GM23338 (cell line): ENCODE data around the gene VSTM1. TPM values are rescaled to one million over a fixed set of nuclear protein-coding genes. Genes with fewer than 3 reads are reported as not detected.

ENCODE experiments used
- ATAC-seq: fragments of 200-7000 bp; cut with Tn5 transposase; 3 replicates; pipeline ENCODE4 v1.9.1; 2020
- DNase-seq: peaks from one replicate; pipeline ENCODE4 v3.0.0-alpha.2; 2015; ENCODE audit warnings: low spot score
- H2AFZ ChIP-seq: fragments of 200-600 bp; sonication (generic); 2 replicates; pipeline ENCODE4 v1.8.0; 2016; ENCODE audit warnings: antibody characterized with exemption, mild to moderate bottlenecking, moderate library complexity
- H3F3A ChIP-seq: fragments of 200-600 bp; sonication (generic); replicated peaks from 2 replicates; pipeline ENCODE4 v1.8.0; 2017; ENCODE audit warnings: antibody characterized with exemption, mixed run types, low read depth
- H3K27ac ChIP-seq: fragments of 200-600 bp; sonication (generic); 2 replicates; pipeline ENCODE4 v1.6.1; 2016; ENCODE audit warnings: low read depth
- H3K27me3 ChIP-seq: fragments of 200-600 bp; sonication (generic); 2 replicates; pipeline ENCODE4 v1.8.0; 2016; ENCODE audit warnings: mild to moderate bottlenecking, mixed run types, moderate library complexity; ENCODE audit not compliant: insufficient read depth
- H3K36me3 ChIP-seq: fragments of 200-600 bp; sonication (generic); 2 replicates; pipeline ENCODE4 v1.8.0; 2016; ENCODE audit warnings: mild to moderate bottlenecking; ENCODE audit not compliant: insufficient read depth
- H3K4me1 ChIP-seq: fragments of 200-600 bp; sonication (generic); 2 replicates; pipeline ENCODE4 v1.8.0; 2016; ENCODE audit warnings: mild to moderate bottlenecking, moderate library complexity; ENCODE audit not compliant: insufficient read depth
- H3K4me2 ChIP-seq: fragments of 200-600 bp; sonication (generic); 2 replicates; pipeline ENCODE4 v1.7.1; 2017; ENCODE audit warnings: mixed run types
- H3K4me3 ChIP-seq: fragments of 200-600 bp; sonication (generic); 2 replicates; pipeline ENCODE4 v1.6.1; 2016; ENCODE audit warnings: mixed run types
- H3K79me2 ChIP-seq: fragments of 200-600 bp; sonication (generic); replicated peaks from 2 replicates; pipeline ENCODE4 v1.8.0; 2017; ENCODE audit warnings: mild to moderate bottlenecking; ENCODE audit not compliant: insufficient read depth
- H3K9me2 ChIP-seq: fragments of 200-600 bp; sonication (generic); 2 replicates; pipeline ENCODE4 v1.8.0; 2017; ENCODE audit not compliant: insufficient read depth
- H4K20me1 ChIP-seq: fragments of 200-600 bp; sonication (generic); replicated peaks from 2 replicates; pipeline ENCODE4 v1.8.0; 2017; ENCODE audit warnings: mild to moderate bottlenecking; ENCODE audit not compliant: insufficient read depth
- H3K27ac Mint-ChIP-seq: 2 replicates; pipeline ENCODE4 v1.8.0; 2020; ENCODE audit warnings: inconsistent platforms, mild to moderate bottlenecking, moderate library complexity, mixed read lengths
- H3K27me3 Mint-ChIP-seq: 3 replicates; pipeline ENCODE4 v1.8.0; 2022; ENCODE audit warnings: low read depth, mild to moderate bottlenecking, moderate library complexity, mixed read lengths, inconsistent platforms; ENCODE audit not compliant: insufficient read depth, poor library complexity
- H3K36me3 Mint-ChIP-seq: 3 replicates; pipeline ENCODE4 v1.8.0; 2021; ENCODE audit warnings: low read depth, mild to moderate bottlenecking, inconsistent platforms, moderate library complexity, mixed read lengths
- H3K4me1 Mint-ChIP-seq: 3 replicates; pipeline ENCODE4 v1.8.0; 2020; ENCODE audit warnings: mild to moderate bottlenecking, inconsistent platforms, mixed read lengths
- H3K4me3 Mint-ChIP-seq: 3 replicates; pipeline ENCODE4 v1.8.0; 2021; ENCODE audit warnings: moderate library complexity, mild to moderate bottlenecking, inconsistent platforms, mixed read lengths
- H3K9me3 Mint-ChIP-seq: 3 replicates; pipeline ENCODE4 v1.8.0; 2020; ENCODE audit warnings: moderate library complexity, mild to moderate bottlenecking, inconsistent platforms, mixed read lengths
- CREB1 ChIP-seq: fragments of 250-450 bp; sonication (Bioruptor Pico); IDR thresholded peaks from 2 replicates; pipeline ENCODE4 v1.5.0; 2020; ENCODE audit warnings: low read depth, mild to moderate bottlenecking, moderate library complexity
- CTCF ChIP-seq, 2 experiments: fragments of 200-600 bp in 1 of 2; sonication (generic) in 1 of 2; conservative IDR thresholded peaks; 2 replicates each; pipeline versions ENCODE4 v1.5.1 to v1.6.1; 2016 to 2017; ENCODE audit warnings: antibody characterized with exemption in 2 of 2, low read depth in 2 of 2, mild to moderate bottlenecking in 2 of 2, moderate library complexity in 1 of 2
- ETS1 ChIP-seq: IDR thresholded peaks from 2 replicates; pipeline ENCODE4 v1.6.1; 2016; ENCODE audit warnings: antibody characterized with exemption
- JUNB ChIP-seq: IDR thresholded peaks from one replicate; pipeline ENCODE4 v1.6.1; 2016; ENCODE audit warnings: antibody characterized with exemption; ENCODE audit not compliant: unreplicated experiment
- NANOG ChIP-seq: IDR thresholded peaks from 2 replicates; pipeline ENCODE4 v1.6.1; 2016; ENCODE audit warnings: antibody characterized with exemption, borderline replicate concordance
- POLR2AphosphoS5 ChIP-seq: IDR thresholded peaks from 2 replicates; pipeline ENCODE4 v1.6.1; 2016; ENCODE audit warnings: antibody characterized with exemption, low read depth
- REST ChIP-seq: IDR thresholded peaks from one replicate; pipeline ENCODE4 v1.6.1; 2018; ENCODE audit warnings: antibody characterized with exemption; ENCODE audit not compliant: unreplicated experiment
- STAT1 ChIP-seq: IDR thresholded peaks from one replicate; pipeline ENCODE4 v1.6.1; 2016; ENCODE audit warnings: antibody characterized with exemption; ENCODE audit not compliant: unreplicated experiment
- ZNF114 ChIP-seq: fragments of 250-450 bp; sonication (Bioruptor Pico); IDR thresholded peaks from 2 replicates; pipeline ENCODE4 v1.5.0; 2020; ENCODE audit warnings: mild to moderate bottlenecking, moderate library complexity
- ZNF331 ChIP-seq: fragments of 250-450 bp; sonication (Bioruptor Pico); IDR thresholded peaks from 2 replicates; pipeline ENCODE4 v1.5.0; 2020; ENCODE audit warnings: low read depth, mild to moderate bottlenecking, moderate library complexity
- polyA plus RNA-seq: library from polyadenylated mRNA; unstranded; fragments of >200 nt; fragmentation: Nextera tagmentation; extraction: Ambion mirVana; gene quantifications from 2 replicates; pipeline ENCODE4 v1.2.1, GENCODE V29; 2016
- total RNA-seq: library from RNA; depleted of rRNA; stranded (reverse); fragments of >200 nt; shearing (Covaris generic); gene quantifications from 2 replicates; pipeline ENCODE4 v1.2.3, GENCODE V29; 2014

Gene VSTM1
- total and polyA plus RNA-seq, 2 experiments from 2014 or later = not detected

- Mint-ChIP-seq H3K4me3 (no peak overlapping the region), H3K9me3 (no peaks in the 10 kb centered on the region; the same call in 1 of the 3 replicates), H3K27ac (no peak overlapping the region), H3K4me1 (peaks cover 7% of the 10 kb centered on the region), H3K27me3 (peaks cover 24% of the 10 kb centered on the region), H3K36me3 (peaks cover 52% of the 10 kb centered on the region)
- ATAC-seq = no peak
- TF ChIP-seq STAT1 = no peak
- TF ChIP-seq CREB1 (CRISPR knock-in tag) = no peak
- no peak for TF ChIP-seq POLR2AphosphoS5
- TF ChIP-seq NANOG = no peak
- H3K4me3 ChIP-seq = no peak overlapping the region
- peaks cover 22% of the 10 kb centered on the region for H3K79me2 ChIP-seq
- H3K4me2 ChIP-seq = no peak overlapping the region
- peaks cover 19% of the 10 kb centered on the region for H4K20me1 ChIP-seq
- peaks cover 5% of the 10 kb centered on the region; the same call in 1 of the 2 replicates for H3K4me1 ChIP-seq
- 0 out of 2 replicates have a peak, but pooled peaks cover 3% of the 10 kb centered on the region for H3F3A ChIP-seq
- H2AFZ ChIP-seq = no peak overlapping the region
- DNase-seq = no peak
- peaks cover 12% of the 10 kb centered on the region for H3K36me3 ChIP-seq
- H3K27ac ChIP-seq = no peak overlapping the region
- H3K27me3 ChIP-seq = no peaks in the 10 kb centered on the region
- H3K9me2 ChIP-seq = no peaks in the 10 kb centered on the region
Observed at GRCh38 chr19:54106716-54107115, 43.0 kb upstream of the VSTM1 start.

- Histone ChIP-seq H3K4me3 (no peak overlapping the region), H3K9me2 (no peaks in the 10 kb centered on the region), H3K79me2 (peaks cover 22% of the 10 kb centered on the region), H3K36me3 (peaks cover 10% of the 10 kb centered on the region), H3K27me3 (no peaks in the 10 kb centered on the region), H3K4me1 (peaks cover 5% of the 10 kb centered on the region; the same call in 1 of the 2 replicates), H3F3A (0 out of 2 replicates have a peak, but pooled peaks cover 3% of the 10 kb centered on the region), H3K4me2 (no peak overlapping the region), H3K27ac (no peak overlapping the region), H4K20me1 (peaks cover 16% of the 10 kb centered on the region), H2AFZ (no peak overlapping the region)
- Mint-ChIP-seq H3K4me3 (no peak overlapping the region), H3K36me3 (peaks cover 48% of the 10 kb centered on the region), H3K27ac (no peak overlapping the region), H3K9me3 (no peaks in the 10 kb centered on the region; the same call in 1 of the 3 replicates), H3K27me3 (peaks cover 22% of the 10 kb centered on the region), H3K4me1 (peaks cover 7% of the 10 kb centered on the region)
- TF ChIP-seq NANOG (no peak), JUNB (no peak), REST (no peak), ETS1 (no peak), ZNF114 (CRISPR knock-in tag) (no peak), STAT1 (no peak), POLR2AphosphoS5 (no peak), ZNF331 (CRISPR knock-in tag) (no peak), CTCF (conservative IDR thresholded peaks at IDR 0.05; ENCODE audit: low read depth in 2 of 2) (no peak)
- DNase-seq = no peak
- no peak for ATAC-seq
Observed at GRCh38 chr19:54105796-54106195, 42.1 kb upstream of the VSTM1 start.
